C4-2B (cell line): ENCODE results near the gene ATP11C.

Experiments used
- CTCF ChIP-seq: fragments of 450-650 bp; conservative IDR thresholded peaks from 2 replicates; pipeline ENCODE4 v1.5.1; 2017; ENCODE audit warnings: mild to moderate bottlenecking
- ZFX ChIP-seq: fragments of 450-650 bp; IDR thresholded peaks from 2 replicates; pipeline ENCODE4 v1.6.1; 2017

- no peak for TF ChIP-seq CTCF
- no peak for TF ChIP-seq ZFX
Measured at GRCh38 chrX:139905743-139906142, 27.1 kb downstream of the ATP11C start.
